ENCODE measurements around the gene RABAC1.

RABAC1 gene

DNA sequence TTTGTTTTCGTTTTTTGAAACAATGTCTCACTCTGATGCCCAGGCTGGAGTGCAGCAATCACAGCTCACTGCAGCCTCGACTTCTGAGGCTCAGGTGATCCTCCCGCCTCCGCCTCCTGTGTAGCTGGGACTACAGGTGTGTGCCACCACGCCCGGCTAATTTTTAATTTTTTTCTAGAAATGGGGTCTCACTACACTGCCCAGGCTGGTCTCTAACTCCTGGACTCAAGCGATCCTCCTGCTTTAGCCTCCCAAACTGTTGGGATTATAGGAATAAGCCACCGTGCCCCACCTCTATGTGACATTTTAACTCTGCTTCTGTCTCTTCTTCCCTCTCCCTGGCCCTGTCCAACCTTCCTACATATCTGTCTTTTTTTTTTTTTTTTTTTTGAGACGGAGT is 29.8 kb upstream of the RABAC1 start:
- DNase-seq = no peak

DNA sequence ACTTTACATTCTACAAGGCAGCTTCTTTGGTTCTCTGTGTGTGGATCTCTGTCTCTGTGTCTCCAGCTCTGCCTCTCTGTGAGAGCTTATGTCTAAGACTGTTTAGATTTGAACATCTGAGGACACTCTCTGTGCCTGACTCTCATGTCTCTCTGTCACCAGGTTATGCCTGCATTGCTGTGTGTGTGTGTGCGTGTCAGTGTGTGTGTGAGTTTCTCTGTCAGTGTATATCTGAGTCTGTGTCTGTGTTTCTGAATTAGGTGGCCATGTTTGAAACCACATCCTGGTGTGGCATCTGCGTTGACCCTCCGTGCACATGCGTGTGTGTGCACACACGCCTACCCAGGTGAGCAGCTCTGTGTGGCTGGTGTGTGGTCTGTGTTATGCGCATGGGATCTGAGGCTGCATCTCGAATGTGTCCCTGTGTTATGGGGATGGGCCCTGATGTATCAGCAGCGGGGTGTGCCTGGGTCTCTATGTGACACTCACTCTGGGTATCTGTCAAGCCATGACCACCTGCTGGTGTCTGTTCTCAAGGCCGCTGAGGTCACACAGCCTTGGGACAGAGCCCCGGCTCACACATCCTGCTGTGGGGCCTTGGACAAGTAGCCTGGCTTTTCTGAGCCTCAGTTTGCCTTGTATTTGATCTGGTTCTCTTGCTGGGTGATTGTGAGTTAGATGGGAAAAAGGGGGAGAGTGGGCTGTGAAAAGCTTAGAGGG is 28.2 kb upstream of the RABAC1 start:
- DNase-seq = no peak

GRCh38 chr19:41984961-41985360 is 25.8 kb upstream of the RABAC1 start:
- DNase-seq = no peak

- no peak for DNase-seq
Measured at GRCh38 chr19:41981724-41982123, 22.6 kb upstream of the RABAC1 start.

GRCh38 chr19:41978470-41978869 is 19.3 kb upstream of the RABAC1 start:
- no peak for DNase-seq

- no peak for DNase-seq
Measured at GRCh38 chr19:41977916-41978315, 18.8 kb upstream of the RABAC1 start.

DNA sequence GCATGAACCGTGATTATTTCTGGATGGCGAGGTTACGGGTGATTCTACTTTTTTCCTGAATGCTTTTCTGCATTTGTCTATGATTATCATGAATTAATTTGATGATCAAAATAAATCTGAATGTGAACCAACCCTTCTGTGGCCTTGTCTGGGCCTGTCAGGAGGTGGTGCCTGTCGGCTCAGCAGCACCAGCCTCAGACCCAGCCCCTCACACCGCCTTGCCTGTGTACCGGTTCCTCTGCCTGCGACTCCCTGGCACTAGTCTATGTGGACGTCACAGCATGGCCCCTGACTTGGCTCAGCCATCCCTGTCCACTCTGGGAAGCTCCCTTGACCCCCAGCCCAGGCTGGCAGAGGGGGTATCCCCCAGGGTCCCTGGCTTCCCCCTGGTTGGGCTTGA is 15.5 kb upstream of the RABAC1 start:
- DNase-seq = no peak

GRCh38 chr19:41971363-41971762 is 12.2 kb upstream of the RABAC1 start:
- no peak for DNase-seq

DNA sequence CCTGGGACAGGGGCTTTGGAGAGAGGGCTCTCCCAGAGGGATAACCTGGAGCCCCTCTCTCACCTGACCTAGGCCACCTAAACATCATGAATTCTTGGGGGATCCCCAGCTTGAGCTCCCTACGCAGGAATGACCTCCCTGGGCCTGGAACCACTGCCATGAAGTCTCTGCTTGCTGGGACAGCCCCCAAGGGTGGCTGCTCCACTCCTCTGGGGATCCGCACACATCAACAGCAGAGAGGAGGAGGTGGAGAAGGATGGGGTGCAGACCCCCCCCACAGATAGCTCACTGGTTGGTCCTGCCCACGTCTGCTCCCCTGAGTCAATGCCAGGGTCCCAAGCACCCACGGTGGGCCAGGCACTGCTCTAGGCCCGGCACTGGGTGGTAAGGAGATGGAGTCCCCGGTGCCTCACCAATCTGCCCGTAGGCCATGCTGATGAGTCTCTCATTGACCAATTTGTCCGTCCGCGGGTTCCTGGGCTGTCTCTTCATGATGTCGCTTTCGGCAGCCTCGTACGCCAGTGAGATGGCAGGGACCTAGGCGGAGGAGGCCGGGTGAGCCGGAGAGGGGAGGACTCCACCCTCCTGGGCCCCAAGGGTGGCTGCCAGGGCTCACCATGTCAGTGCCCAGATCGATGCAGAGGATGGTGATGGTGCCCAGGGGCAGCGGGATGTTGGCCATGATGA is 10.8 kb upstream of the RABAC1 start:
- DNase-seq = no peak

DNA sequence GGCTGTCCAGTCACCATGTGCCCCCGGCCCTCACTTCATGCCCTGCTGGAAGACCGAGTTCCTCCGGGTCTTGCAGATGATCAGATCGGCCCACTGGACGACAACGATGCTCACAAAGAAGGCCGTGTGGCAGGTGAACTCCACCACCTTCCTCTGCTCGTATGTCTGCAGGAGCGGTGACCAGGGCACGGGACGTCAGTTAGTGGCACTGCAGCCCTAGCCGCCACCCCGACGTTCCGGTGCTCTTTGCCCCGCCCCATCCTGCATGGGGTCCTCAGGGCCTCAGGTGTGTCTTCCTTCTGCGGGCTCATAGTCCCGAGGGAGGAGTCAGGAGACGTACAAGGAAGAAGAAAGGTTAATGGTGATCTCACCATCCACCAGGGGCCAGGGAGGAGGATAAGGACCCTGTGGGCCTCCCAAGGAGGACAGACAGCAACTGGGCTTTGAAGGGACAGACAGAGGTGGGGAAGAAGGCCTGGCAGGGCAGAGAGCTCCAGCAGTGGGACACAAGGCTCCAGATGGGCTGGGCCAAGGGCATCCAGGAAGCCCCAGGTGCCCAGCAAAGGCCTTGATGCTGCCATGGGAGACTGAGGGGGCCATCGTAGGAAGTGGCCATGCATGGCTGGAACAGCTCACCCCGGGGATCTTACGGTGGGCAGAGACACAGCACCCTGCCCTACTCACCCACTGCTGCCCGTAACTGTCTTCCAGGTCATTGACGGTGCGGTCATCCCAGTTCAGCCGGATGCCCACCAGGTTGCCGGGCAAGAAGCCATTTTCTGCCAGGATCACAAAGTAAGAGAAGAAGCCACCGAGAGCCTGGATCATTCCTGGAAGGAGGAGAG is 9.9 kb upstream of the RABAC1 start:
- no peak for DNase-seq

GRCh38 chr19:41967054-41967783 is 8.1 kb upstream of the RABAC1 start:
- DNase-seq = no peak

DNA sequence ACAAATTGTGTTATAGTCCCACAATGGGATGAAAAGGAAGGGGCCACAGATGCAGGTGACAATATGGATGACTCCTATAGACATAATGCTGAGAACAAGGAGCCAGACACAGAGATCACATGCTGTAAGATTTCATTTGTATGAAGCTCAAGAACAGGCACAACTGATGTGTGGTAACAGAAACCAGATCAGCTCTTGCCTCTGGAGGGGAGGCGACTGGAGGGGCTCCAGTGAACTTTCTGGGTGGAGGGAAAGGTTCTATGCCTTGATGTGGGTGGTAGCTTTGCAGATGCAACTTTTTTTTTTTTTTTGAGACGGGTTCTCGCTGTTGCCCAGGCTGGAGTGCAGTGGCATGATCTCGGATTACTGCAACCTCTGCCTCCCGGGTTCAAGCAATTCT is 6.0 kb upstream of the RABAC1 start:
- no peak for DNase-seq

GRCh38 chr19:41960973-41961372 is 1.9 kb upstream of the RABAC1 start:
- no peak for DNase-seq

DNA sequence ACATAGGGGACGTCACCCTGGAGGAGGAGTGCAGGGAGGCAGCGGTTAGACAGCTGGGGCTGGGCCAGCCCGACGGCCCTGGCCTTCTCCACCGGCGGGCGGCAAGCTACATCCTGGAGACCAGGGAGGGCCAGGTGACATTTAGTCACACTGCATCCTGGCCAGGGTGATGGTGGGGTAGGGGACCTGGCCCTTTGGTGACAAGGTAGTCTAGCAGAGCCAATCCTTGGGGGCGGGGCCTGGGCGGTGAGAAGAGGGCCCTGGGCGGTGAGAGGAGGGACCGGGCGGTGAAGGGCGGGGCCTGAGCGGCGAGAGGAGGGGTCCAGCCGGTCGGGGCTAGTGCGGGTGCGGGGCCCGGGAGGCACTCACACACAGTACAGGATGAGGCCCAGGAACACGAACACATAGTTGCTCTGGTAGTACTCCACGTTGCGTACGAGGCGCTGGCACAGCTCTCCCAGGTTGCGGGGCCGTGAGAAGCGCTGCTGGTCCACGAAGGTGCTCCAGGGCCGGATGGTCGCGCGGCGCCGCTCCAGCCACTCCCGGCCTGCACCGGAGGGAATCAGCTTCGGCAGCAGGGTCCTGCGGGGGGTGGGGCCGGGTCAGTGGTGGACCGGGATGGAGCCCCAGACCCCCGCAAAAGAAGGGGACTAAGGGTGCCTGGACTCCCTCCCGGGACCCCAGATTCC is 610 bp downstream of the RABAC1 start:
- peak; percentile 54 to 82 (median 73) for DNase-seq

DNA sequence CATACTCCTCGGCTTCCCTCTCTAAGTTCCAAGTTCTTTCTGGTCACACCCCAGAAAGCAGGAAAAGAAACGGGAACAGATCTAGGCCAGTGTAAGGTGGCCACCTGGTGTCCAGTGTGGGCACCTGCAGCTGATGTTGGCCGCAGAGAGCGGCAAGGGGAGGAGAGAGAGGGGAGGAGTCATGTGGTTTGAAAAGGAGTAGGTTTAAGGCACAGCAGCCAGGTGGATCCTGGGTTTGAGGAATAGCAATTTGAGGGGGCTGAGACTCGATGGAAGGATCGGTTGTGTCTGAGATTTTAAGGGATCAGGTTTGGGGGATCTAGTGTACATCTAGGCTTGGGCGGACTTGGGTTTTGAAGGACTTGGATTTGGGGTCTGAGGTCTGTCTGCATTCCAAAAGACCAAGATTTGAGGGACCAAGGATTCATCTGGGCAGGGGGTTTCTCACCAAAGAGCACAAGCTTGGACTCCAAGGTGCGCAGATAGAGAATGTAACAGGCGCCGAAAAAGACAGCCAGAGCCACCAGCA is 1.2 kb downstream of the RABAC1 start:
- peak in 1 of 6 experiments; percentile 21 for DNase-seq

- no peak for DNase-seq
Measured at GRCh38 chr19:41957161-41957837, 1.8 kb downstream of the RABAC1 start.

- DNase-seq = no peak
Measured at GRCh38 chr19:41956621-41957020, 2.5 kb downstream of the RABAC1 start.

DNA sequence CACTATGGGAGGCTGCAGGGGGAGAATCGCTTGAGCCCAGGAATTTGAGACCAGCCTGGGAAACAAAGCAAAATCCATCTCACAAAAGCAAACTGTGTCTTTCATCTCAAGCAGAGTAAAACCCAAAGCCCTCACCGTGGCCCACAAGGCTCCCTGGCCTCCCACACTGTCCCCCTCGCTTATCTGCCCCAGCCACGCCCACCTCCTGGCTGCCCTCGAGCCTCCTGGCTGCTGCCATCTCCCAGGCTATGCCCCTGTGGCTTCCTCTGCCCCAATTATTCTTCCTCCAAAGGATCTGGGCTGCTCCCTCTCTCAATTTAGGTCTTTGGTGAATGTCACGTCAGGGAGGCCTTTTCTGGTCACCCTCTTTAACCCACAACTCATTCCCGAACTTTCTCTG is 3.6 kb downstream of the RABAC1 start:
- no peak for DNase-seq

GRCh38 chr19:41951686-41952172 is 7.4 kb downstream of the RABAC1 start:
- DNase-seq = peak; percentile 53 to 87 (median 78)

DNA sequence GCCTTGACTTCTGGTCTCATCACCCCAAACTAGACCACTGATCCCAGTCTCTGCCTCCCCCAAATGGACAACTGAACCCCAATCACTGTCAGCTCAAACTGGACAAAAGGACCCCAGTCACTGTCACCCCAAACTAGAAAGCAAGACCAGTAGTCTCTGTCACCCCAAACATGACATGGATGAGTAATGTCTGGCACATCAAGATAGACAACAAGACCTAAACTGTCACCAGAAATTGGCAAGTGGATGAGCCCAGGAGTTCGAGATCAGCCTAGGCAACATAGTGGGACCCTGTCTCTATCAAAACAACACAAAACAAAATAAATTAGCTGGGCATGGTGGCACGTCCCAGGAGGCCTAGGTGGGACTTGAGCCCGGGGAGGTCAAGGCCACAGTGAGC is 12.0 kb downstream of the RABAC1 start:
- DNase-seq = no peak

DNA sequence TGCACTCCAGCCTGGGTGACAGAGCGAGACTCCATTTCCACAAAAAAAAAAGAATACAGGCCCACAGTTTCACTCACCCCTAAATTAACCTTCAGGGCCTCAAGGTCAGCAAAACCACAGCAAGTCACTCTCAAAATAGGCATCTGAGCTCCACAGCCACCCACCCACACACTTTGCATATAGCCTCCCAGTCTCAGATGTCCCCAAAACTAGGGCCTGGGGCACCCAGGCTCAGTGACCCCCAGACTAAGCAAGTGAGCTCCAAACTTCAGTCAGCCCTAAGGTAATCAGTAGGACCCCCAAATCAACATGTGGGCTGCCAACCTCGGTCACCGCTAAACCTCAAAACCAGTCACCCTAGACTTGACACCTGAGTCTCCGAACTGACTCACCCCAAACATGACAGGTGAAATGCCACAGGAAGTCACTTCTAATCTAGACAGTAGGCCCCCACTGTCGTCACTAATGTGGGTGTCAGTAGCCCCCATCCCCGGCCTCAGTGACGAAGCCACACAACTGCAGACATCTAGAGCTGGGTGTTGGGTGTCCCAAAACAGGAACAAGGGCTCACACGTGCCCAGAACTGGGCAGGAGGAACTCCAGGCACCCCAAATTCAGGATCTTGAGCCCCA is 13.9 kb downstream of the RABAC1 start:
- peak; percentile 63 to 87 (median 71) for DNase-seq
